Fibroblast of lung (primary cell): Measurements from ENCODE around the gene CXCL8. TPM values are rescaled to one million over a fixed set of nuclear protein-coding genes. Genes with fewer than 3 reads are reported as not detected.

ENCODE experiments used
- DNase-seq, 2 donors: peaks; one replicate each; pipeline versions ENCODE4 v3.0.0 to v3.0.0-alpha.2; 2010; ENCODE audit warnings: low read depth in 2 of 2
- H2AFZ ChIP-seq: 2 replicates; pipeline ENCODE4 v1.5.1; 2012; ENCODE audit warnings: low read length, control low read depth, inconsistent platforms
- H3K27ac ChIP-seq: 2 replicates; pipeline ENCODE4 v1.5.1; 2011; ENCODE audit warnings: low read length, control low read depth; ENCODE audit not compliant: insufficient read depth
- H3K27me3 ChIP-seq: 2 replicates; pipeline ENCODE4 v1.5.1; 2011; ENCODE audit warnings: mild to moderate bottlenecking, low read length; ENCODE audit not compliant: control insufficient read depth, insufficient read depth
- H3K36me3 ChIP-seq: 2 replicates; pipeline ENCODE4 v1.5.1; 2011; ENCODE audit warnings: low read length; ENCODE audit not compliant: control insufficient read depth, insufficient read depth
- H3K4me1 ChIP-seq: 2 replicates; pipeline ENCODE4 v1.5.1; 2011; ENCODE audit warnings: low read length; ENCODE audit not compliant: control insufficient read depth, insufficient read depth; ENCODE audit errors: extremely low read depth
- H3K4me2 ChIP-seq: 2 replicates; pipeline ENCODE4 v1.5.1; 2011; ENCODE audit warnings: low read length, control low read depth; ENCODE audit not compliant: insufficient read depth; ENCODE audit errors: extremely low read depth
- H3K4me3 ChIP-seq, 4 experiments: fragments of 200-600 bp in 1 of 4; sonication (generic) in 1 of 4; replicated peaks in 1 of 4; 2 replicates each; pipeline ENCODE4 v1.5.1; 2011 to 2016; ENCODE audit warnings: low read length in 4 of 4, low read depth in 3 of 4, mild to moderate bottlenecking in 3 of 4, control low read depth in 2 of 4, inconsistent platforms in 1 of 4, mixed read lengths in 1 of 4; ENCODE audit not compliant: insufficient read depth in 1 of 4; ENCODE audit errors: control extremely low read depth in 1 of 4
- H3K79me2 ChIP-seq: 2 replicates; pipeline ENCODE4 v1.5.1; 2012; ENCODE audit warnings: mild to moderate bottlenecking, low read length, inconsistent platforms; ENCODE audit not compliant: control insufficient read depth, insufficient read depth
- H3K9ac ChIP-seq: 2 replicates; pipeline ENCODE4 v1.5.1; 2011; ENCODE audit warnings: mild to moderate bottlenecking, low read length, control low read depth; ENCODE audit not compliant: insufficient read depth
- H3K9me3 ChIP-seq: 2 replicates; pipeline ENCODE4 v1.5.1; 2012; ENCODE audit warnings: low read depth, low read length; ENCODE audit not compliant: control insufficient read depth, insufficient read depth
- H4K20me1 ChIP-seq: 2 replicates; pipeline ENCODE4 v1.5.1; 2011; ENCODE audit warnings: low read length; ENCODE audit not compliant: control insufficient read depth, insufficient read depth; ENCODE audit errors: extremely low read depth
- CTCF ChIP-seq, 2 donors: IDR thresholded peaks in 1 of 2; conservative IDR thresholded peaks in 1 of 2; 1 replicate in 1 of 2; 2 replicates in 1 of 2; pipeline ENCODE4 v1.5.1; 2011 to 2012; ENCODE audit warnings: low read length in 2 of 2, control low read depth in 1 of 2, inconsistent platforms in 1 of 2, low read depth in 1 of 2, mild to moderate bottlenecking in 1 of 2
- EZH2 ChIP-seq: IDR thresholded peaks from 2 replicates; pipeline ENCODE4 v1.5.1; 2012; ENCODE audit warnings: low read length, control low read depth, mild to moderate bottlenecking; ENCODE audit errors: missing control alignments
- polyA plus RNA-seq, 2 donors: library from polyadenylated mRNA; depleted of rRNA in 1 of 2; stranded (reverse) in 1 of 2; unstranded in 1 of 2; fragments of >200 nt; gene quantifications; 2 replicates each; pipeline ENCODE4 v1.2.1, GENCODE V29; 2011 to 2012; ENCODE audit warnings: missing spikeins in 1 of 2
- total RNA-seq: library from RNA; depleted of rRNA; stranded (reverse); fragments of >200 nt; gene quantifications from 2 replicates; pipeline ENCODE4 v1.2.1, GENCODE V29; 2014

Gene CXCL8
- total and polyA plus RNA-seq, 2 donors (not counting 1 experiment from before 2014, with no cell fraction given): 1.3 to 1.4 TPM

GRCh38 chr4:73711989-73712388, 28.4 kb upstream of the CXCL8 start:
- Histone ChIP-seq H3K4me2 (no peak overlapping the region), H3K27ac (no peak overlapping the region), H3K9me3 (no peaks in the 10 kb centered on the region), H3K36me3 (no peaks in the 10 kb centered on the region), H3K9ac (no peak overlapping the region), H3K27me3 (no peaks in the 10 kb centered on the region), H3K79me2 (no peaks in the 10 kb centered on the region), H4K20me1 (no peaks in the 10 kb centered on the region), H2AFZ (no peak overlapping the region), H3K4me3 (no peak overlapping the region), H3K4me1 (peaks cover 3% of the 10 kb centered on the region)
- DNase-seq: no peak
- TF ChIP-seq CTCF (conservative IDR thresholded peaks at IDR 0.05 in 1 of 2, IDR thresholded peaks at IDR 0.05 in 1 of 2; ENCODE audit: low read depth in 1 of 2, low read length in 2 of 2) (no peak), EZH2 (no peak)

GRCh38 chr4:73713650-73714049, 26.7 kb upstream of the CXCL8 start:
- Histone ChIP-seq H3K27ac (no peak overlapping the region), H3K9me3 (no peaks in the 10 kb centered on the region), H4K20me1 (no peaks in the 10 kb centered on the region), H3K79me2 (no peaks in the 10 kb centered on the region), H3K4me3 (no peak overlapping the region), H3K9ac (no peak overlapping the region), H3K36me3 (no peaks in the 10 kb centered on the region), H3K27me3 (no peaks in the 10 kb centered on the region), H3K4me2 (no peak overlapping the region), H2AFZ (no peak overlapping the region), H3K4me1 (no peaks in the 10 kb centered on the region)
- no peak for DNase-seq
- TF ChIP-seq CTCF (conservative IDR thresholded peaks at IDR 0.05 in 1 of 2, IDR thresholded peaks at IDR 0.05 in 1 of 2; ENCODE audit: low read depth in 1 of 2, low read length in 2 of 2): no peak
- TF ChIP-seq EZH2: no peak

DNA sequence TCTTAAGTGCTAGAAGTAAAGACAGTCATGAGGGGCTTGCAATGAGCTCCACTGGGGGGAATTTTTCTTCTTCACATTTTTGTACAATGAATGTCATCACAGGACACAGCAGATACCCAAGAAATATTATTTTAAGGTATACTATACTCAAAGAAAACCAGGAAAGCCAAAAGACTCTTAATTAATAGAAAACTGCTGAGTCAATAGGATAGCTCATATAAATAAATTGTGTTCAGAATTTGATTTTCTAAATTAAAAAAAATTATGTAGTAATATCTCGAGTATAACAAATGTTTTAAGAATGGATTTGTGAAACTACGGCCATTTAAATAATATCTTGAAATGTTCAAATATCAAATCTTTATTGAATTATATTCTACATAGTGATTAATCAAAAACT, 25.7 kb upstream of the CXCL8 start:
- H3K27ac ChIP-seq: no peak overlapping the region
- no peaks in the 10 kb centered on the region for H3K9me3 ChIP-seq
- no peaks in the 10 kb centered on the region for H3K36me3 ChIP-seq
- no peaks in the 10 kb centered on the region for H3K4me1 ChIP-seq
- no peaks in the 10 kb centered on the region for H3K79me2 ChIP-seq
- no peaks in the 10 kb centered on the region for H4K20me1 ChIP-seq
- TF ChIP-seq EZH2: no peak
- TF ChIP-seq CTCF (conservative IDR thresholded peaks at IDR 0.05 in 1 of 2, IDR thresholded peaks at IDR 0.05 in 1 of 2; ENCODE audit: low read depth in 1 of 2, low read length in 2 of 2): no peak
- no peaks in the 10 kb centered on the region for H3K27me3 ChIP-seq
- no peak for DNase-seq
- no peak overlapping the region for H2AFZ ChIP-seq
- no peak overlapping the region for H3K4me3 ChIP-seq
- H3K9ac ChIP-seq: no peak overlapping the region
- no peak overlapping the region for H3K4me2 ChIP-seq
